HK-2 (cell line): ENCODE data around the gene CYP39A1.

Experiments
- DNase-seq: peaks from one replicate; pipeline ENCODE4 v3.0.0-alpha.2; 2018; ENCODE audit not compliant: unreplicated experiment

The CYP39A1 gene

DNA sequence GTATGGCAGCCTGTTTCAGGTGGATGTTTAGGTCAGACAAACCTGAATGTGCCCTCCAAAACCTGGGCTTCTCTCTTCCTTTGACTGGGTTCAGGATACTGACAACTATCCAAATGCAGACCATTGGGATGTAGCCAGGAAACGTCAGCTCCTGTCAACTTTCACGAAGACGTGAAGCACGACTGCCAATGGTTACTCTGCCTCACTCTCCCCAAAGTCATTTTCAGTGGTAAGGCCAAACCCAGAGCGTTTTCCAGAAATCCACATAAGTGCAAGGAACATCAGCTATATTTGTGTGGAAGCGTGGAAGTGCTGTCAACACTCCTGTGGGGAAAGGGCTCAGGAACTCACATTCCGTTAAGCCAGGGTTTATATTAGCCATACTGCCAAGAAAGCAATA is 141.3 kb downstream of the CYP39A1 start:
- no peak for DNase-seq

DNA sequence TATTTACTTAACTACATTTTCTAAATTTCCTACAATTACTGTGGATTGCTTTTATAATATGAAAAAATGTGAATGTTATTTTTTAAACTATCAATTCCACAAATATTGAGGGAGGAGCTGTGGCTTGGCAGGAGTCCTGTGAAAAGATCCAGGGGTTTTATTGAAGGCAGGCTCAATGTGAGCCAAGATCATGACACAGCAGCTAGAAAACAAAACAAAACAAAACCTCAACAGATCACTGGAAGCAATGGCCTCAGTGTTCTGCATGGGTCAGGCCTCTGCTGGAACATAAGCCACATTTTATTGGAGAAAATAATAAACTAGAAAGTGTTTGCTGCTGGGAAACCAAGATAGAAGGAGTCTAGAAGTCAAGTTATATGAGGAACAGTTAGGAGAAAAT is 142.0 kb downstream of the CYP39A1 start:
- no peak for DNase-seq

DNA sequence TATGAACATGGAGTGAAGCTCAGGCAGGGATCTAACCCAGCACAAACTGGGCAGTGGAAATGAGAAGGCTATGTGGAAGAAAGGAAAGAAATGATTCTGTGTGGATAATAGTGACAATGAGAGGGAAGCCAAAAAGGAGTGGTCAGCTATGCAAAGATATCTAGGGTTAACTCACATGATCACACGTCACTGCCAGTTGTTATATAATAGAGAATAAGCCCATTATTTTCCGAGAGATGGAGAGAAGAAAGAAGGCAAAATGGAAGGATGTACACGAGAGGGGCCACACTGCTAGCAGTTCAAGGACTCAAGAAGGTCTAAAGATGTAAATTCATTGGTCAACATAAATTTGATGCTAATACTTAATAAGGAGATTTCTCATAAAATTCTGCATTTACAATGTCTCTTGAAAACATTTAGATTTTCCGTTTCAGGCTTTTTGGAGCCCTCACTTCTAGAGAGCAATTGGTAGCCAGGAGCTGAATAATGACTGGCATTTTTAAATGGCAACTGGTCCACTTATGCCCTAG is 142.6 kb downstream of the CYP39A1 start:
- no peak for DNase-seq

DNA sequence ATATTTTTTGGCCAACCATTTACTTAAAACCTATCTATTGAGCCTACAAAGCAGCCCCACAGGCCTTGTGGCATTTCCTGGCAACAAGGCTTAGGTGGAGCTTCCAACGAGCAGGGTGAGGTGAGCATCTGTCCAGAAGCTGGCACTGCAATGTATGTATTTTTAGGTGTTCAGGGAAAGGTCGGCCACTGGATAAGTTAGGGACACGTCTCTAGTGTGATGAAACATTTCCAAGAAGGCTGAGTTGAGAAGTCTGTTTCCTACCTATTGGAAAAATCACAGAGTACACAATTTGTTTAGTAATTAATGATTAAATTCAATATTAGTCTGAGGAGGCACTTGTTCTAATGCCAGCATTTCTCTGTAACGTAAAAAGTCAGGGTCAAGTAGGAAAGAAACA is 143.6 kb downstream of the CYP39A1 start:
- DNase-seq = no peak

DNA sequence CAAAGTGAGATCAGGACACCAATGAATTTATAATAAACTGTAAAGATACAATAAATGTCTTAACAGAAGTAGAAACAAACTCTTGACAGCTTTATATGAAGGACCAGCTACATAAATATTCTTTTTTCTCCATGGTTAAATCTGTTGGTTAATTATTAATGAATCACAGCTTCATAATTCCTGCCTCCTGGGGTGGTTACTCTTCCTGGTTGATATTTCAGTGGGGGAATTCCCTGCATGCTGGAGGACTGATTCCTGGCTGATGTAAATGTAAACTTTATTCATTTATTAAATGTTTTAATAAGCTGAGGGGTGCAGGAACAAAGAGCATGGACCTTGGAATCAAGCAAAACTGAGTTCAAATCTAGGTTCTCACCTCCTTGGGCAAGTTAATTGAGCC is 145.2 kb downstream of the CYP39A1 start:
- no peak for DNase-seq

DNA sequence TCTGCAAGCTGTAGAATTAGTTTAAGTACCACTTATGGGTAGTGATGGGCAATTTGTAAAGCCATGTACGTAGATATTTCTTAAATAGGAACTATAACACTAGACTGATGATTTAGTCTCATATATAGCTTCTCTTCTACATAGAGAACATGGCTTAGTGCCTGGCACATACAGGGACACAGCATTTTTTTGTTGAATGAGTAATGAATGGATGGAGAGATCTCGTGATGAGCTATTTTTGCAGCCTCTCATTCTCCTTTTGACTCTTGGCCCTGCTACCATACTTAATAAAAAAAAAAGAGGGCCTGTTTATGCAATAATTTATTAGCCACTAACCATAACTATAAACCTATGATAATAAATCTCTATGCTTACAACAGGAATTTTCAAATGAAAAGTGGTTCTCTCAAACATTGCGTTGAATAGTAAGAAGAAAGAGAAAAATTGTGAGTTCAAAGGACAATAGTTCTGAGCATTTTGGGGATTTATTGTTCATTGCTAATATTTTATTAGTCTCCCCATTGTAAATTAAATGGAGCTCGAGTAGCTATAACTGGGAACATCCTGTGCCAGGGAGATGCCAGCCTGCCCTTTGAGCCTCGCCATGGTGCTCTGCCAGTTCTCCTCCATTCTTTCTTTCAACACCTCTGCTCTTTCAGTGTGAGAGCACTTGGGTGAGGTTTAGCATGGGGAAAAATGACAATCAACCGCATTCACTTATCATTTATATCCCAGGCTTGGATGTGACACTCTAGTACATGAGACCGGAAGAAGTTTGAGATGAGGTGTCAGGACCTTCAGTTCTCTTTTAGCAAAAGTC is 146.7 kb downstream of the CYP39A1 start:
- DNase-seq = no peak

DNA sequence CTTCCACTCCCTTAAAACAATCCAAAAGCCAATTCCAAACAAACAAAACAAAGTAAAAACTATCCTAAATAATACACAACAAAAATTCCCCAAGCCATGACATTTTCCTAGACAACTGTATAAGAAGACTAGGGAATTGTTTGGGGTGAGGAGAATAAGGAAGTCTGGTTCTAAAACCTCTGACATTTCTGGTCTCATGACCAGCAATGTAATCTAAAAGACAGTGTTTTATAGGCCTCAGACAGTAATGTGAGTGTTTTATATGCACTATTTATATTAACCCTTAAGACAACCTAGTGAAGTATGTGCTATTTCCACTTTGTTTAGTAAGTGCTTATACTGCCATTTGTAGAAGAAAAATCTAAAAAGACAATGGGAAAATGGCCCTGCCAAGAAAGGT is 148.4 kb downstream of the CYP39A1 start:
- no peak for DNase-seq

DNA sequence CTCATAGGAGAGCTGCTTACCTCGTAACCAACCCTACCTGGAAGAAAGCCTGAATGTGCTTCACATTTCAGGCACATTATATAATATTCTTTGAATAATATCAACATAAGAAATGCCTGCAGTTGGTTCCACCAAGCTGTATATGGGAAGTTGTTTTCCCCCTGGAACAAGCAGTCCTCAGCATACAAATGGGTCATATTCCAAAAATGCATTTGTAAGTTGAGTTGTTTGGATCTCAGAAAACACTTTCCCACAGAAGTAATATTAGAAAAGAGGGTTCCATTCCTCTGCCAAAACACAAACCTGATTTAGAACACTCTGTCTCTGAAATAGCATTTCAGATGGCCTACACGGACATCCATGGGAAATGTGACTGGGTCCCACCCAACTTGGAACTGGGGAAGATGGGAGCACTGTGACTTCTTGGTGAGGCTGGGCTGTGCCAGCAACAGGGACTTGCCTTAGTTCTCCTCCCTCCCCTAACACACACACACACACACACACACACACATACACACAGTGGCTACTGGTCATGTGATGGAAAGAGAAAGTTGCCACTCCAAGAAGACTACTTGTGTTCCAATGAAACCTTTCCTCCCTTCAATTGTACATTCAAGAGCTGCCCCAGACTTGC is 150.0 kb downstream of the CYP39A1 start:
- DNase-seq = no peak

DNA sequence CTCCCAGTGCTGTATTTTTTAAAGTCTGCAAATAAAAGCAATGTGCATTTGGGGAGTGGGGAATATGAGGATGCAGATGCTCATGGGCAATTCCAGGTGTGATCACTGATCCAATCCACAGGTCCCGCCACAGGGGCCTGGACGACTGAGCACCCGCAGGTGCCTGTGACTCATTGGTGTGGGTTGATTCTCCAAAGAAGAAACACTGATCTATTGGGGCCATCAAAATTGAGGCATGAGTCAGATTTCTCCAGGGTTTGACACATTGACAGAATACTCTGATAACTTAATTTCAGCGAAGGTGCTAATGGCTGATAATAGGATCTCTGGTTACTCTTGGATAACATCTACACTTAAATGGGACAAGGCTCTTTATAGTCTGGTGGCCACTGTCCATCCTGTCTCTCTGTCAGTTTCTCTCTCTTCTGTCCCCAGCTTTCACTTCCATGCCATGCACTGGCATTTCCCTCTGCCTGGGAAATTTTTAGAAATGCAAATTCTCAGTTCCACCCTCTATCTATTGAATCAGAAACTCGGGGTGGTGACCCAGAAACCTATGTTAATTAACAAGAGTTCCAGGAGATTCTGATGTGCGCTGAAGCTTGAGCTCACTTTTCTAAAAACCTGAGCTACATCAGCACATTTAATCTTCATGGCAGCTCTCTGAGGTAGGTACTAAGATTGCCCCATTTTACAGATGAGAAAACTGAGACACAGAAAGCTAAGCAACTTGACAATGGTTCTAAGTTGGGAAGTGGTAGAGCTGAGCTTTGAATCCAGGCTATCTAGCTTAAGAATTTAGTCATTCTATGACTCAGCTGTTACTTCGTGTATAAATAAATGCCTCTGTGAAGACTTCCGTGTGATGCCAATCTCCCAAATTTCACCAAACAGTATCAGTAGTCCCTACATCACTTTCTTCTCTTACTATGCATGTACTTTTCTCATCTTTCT is 151.2 kb downstream of the CYP39A1 start:
- no peak for DNase-seq

DNA sequence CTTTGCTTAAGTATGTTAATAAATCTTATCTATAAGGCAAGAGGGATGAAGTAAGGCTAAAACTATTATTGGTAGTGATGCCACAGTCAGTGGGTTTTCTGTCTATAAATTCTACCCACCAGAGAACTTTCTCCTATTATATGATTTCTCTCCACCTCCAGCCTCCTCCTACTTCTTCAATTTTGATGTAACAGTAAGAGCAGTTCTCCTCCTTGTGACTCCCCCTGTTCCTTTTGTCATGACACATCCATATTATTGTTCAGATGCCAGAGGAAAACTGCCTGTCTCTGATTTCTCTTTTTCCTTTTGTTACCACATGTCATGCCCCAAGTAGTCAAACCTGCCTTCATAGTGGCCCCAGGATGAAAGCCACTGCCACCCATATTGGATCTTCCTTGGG is 152.2 kb downstream of the CYP39A1 start:
- DNase-seq = no peak
